Measurements from ENCODE around the gene RBM15B. TPM values are rescaled to one million over a fixed set of nuclear protein-coding genes. Genes with fewer than 3 reads are reported as not detected.

The RBM15B gene
- total RNA-seq, 1 donor from 2014 or later: 33.0 TPM

DNA sequence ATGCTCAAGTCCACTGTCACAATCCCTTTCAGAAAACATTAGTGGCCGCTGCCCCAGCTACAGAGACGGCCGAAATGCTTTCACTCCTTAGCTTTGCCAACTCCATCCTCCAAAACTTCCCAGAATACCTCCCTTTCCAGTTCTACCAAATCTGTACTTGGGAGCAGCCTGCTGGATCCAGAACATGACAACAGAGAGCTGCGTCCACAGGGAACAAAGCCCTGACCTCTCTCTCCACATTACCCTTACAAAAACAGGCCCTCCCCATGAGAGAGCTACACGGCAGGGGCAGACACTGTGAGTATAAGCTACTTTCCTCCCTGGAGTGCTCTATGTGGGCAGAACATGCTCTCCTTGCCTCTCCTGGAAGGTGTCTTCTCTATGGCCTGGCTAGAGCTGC, 6.3 kb downstream of the RBM15B start:
- no peak for TF ChIP-seq CTCF (IDR thresholded peaks at IDR 0.05)
- Histone ChIP-seq H3K4me1 (peaks cover 6 to 22% of the 10 kb centered on the region in 2 donors), H3K9me3 (no peaks in the 10 kb centered on the region), H3K36me3 (peaks cover 51 to 65% of the 10 kb centered on the region in 2 donors), H3K27ac (no peak overlapping the region), H3K27me3 (no peaks in the 10 kb centered on the region), H3K4me3 (no peak overlapping the region)
- intact Hi-C loops (cut with DNase I): no loop called here
- DNase-seq (ENCODE audit: low spot score in 2 of 2): no peak

DNA sequence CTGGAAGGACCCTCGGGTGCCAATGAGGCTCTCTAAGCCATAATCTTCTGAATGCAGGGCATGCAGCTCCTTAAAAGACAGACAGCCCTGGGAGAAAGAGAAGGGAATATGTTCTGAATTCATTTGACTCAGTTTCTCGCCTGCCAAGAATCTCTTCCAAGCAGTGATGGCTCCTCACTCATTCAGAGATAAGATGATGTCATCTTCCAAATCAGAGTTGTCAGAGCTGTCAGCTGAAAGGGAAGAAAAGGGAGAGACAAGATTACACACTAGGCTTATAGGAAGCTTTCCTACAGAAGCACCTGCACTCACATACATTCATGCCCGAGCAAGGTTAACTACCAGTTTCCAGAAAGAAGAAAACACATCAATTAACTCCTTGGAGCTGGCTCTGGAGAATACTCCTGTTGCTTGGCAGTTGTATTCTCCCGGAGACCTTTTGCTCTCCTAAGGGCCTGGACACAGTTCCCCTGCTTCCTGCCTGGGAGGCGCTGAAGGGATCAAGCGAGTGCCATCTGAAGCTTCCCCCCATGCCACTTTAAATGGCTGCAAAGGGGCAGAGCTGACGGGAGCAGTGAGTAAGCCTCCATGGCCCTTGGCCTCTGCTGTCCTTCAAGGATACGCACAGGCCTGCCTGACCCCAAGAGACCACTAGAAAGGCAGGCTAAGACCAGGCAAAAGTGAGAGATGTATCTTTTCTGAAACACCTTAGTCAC, 7.7 kb downstream of the RBM15B start:
- no peak for DNase-seq (ENCODE audit: low spot score in 2 of 2)
- H3K27ac ChIP-seq: no peak overlapping the region
- TF ChIP-seq CTCF (IDR thresholded peaks at IDR 0.05): no peak
- intact Hi-C loops (cut with DNase I): no loop called here
- no peaks in the 10 kb centered on the region for H3K9me3 ChIP-seq
- H3K4me1 ChIP-seq: peaks cover 0 to 9% of the 10 kb centered on the region in 2 donors
- H3K27me3 ChIP-seq: no peaks in the 10 kb centered on the region
- H3K36me3 ChIP-seq: peaks cover 46 to 62% of the 10 kb centered on the region in 2 donors
- H3K4me3 ChIP-seq: no peak overlapping the region

GRCh38 chr3:51400166-51400565, 9.1 kb downstream of the RBM15B start:
- no peaks in the 10 kb centered on the region for H3K4me1 ChIP-seq
- peaks cover 34 to 48% of the 10 kb centered on the region in 2 donors for H3K36me3 ChIP-seq
- no peak for TF ChIP-seq CTCF (IDR thresholded peaks at IDR 0.05)
- H3K4me3 ChIP-seq: no peak overlapping the region
- DNase-seq (ENCODE audit: low spot score in 2 of 2): no peak
- H3K27me3 ChIP-seq: no peaks in the 10 kb centered on the region
- H3K27ac ChIP-seq: no peak overlapping the region
- H3K9me3 ChIP-seq: no peaks in the 10 kb centered on the region
- intact Hi-C loops (cut with DNase I): no loop called here

DNA sequence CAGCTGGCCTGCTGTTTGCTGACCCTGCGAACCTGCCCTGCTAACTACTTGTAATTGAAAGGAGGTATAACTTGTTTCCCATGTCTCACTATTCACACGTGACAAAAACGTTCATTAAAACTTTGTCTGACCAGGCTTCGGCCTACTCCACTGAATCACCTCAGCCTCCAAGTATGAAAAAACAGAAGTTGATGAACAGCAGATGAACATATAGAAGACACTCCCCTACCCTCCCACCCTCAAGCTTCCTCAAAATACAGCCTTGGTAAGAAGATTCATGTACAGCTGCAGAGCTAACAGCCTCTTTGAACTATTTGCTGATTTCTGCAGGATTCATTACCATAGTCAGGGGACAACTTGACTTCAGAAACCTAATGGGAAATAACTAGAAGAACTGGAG, 10.7 kb downstream of the RBM15B start:
- Histone ChIP-seq H3K4me3 (no peak overlapping the region), H3K27ac (no peak overlapping the region), H3K36me3 (peaks cover 21 to 32% of the 10 kb centered on the region in 2 donors), H3K4me1 (no peaks in the 10 kb centered on the region), H3K9me3 (no peaks in the 10 kb centered on the region), H3K27me3 (no peaks in the 10 kb centered on the region)
- intact Hi-C loops (cut with DNase I): no loop called here
- TF ChIP-seq CTCF (IDR thresholded peaks at IDR 0.05): no peak
- DNase-seq (ENCODE audit: low spot score in 2 of 2): no peak

- no peak for DNase-seq (ENCODE audit: low spot score in 2 of 2)
- intact Hi-C loops (cut with DNase I): no loop called here
Observed at GRCh38 chr3:51403675-51404074, 12.6 kb downstream of the RBM15B start.

More at GRCh38 chr3:51403675-51404074, 12.6 kb downstream of the RBM15B start:
- no peaks in the 10 kb centered on the region for H3K27me3 ChIP-seq
- TF ChIP-seq CTCF (IDR thresholded peaks at IDR 0.05): no peak
- peaks cover 12 to 27% of the 10 kb centered on the region in 2 donors for H3K36me3 ChIP-seq
- no peaks in the 10 kb centered on the region for H3K9me3 ChIP-seq
- H3K4me3 ChIP-seq: no peak overlapping the region
- no peak overlapping the region for H3K27ac ChIP-seq
- no peaks in the 10 kb centered on the region for H3K4me1 ChIP-seq
